GM12873 (cell line): ENCODE results near the gene PRR27.

Experiments
- CTCF ChIP-seq: IDR thresholded peaks from 2 replicates; pipeline ENCODE4 v1.5.1; 2012; ENCODE audit warnings: low read depth, mild to moderate bottlenecking, moderate library complexity, low read length, control low read depth; ENCODE audit not compliant: insufficient read depth; ENCODE audit errors: missing control alignments

Gene PRR27

GRCh38 chr4:70153937-70154336 is at the start of gene PRR27:
TSS of gene PRR27 (plus strand) at chr4:70154237. CDS start at chr4:70154376, 139 bp downstream.
- no peak for TF ChIP-seq CTCF

- TF ChIP-seq CTCF: no peak
Measured at GRCh38 chr4:70110917-70111316, 43.1 kb upstream of the PRR27 start.

GRCh38 chr4:70113656-70114055 is 40.4 kb upstream of the PRR27 start:
- TF ChIP-seq CTCF: no peak

- TF ChIP-seq CTCF: no peak
Measured at GRCh38 chr4:70114096-70114495, 39.9 kb upstream of the PRR27 start.

- no peak for TF ChIP-seq CTCF
Measured at GRCh38 chr4:70120323-70120722, 33.7 kb upstream of the PRR27 start.

- TF ChIP-seq CTCF: no peak
Measured at GRCh38 chr4:70133473-70133872, 20.6 kb upstream of the PRR27 start.

- no peak for TF ChIP-seq CTCF
Measured at GRCh38 chr4:70138751-70139150, 15.3 kb upstream of the PRR27 start.
